ENCODE measurements around the gene DLG5.

DLG5 gene

GRCh38 chr10:77926566-77927401, at the start of gene DLG5:
TSS of gene DLG5 (minus strand) at chr10:77926755. CDS start at chr10:77926520, 235 bp downstream.
- Mint-ChIP-seq H3K27me3 (ENCODE audit: low read depth) (peaks cover 48% of the 10 kb centered on the region), H3K27ac (no peak within 1 kb of the TSS), H3K4me3 (peak within 1 kb of the TSS; percentile 81), H3K36me3 (ENCODE audit: low read depth) (peaks cover 3% of the 10 kb centered on the region), H3K9me3 (no peaks in the 10 kb centered on the region), H3K4me1 (ENCODE audit: low read depth) (peaks cover 13% of the 10 kb centered on the region)

- H3K27ac Mint-ChIP-seq, result no peak overlapping the region
Observed at GRCh38 chr10:77975086-77975666, 48.6 kb upstream of the DLG5 start.

GRCh38 chr10:77974396-77975074, 48.0 kb upstream of the DLG5 start:
- Mint-ChIP-seq H3K4me1 (ENCODE audit: low read depth) (peaks cover 8% of the 10 kb centered on the region), H3K36me3 (ENCODE audit: low read depth) (peaks cover 11% of the 10 kb centered on the region), H3K9me3 (no peaks in the 10 kb centered on the region), H3K27ac (no peak overlapping the region), H3K27me3 (ENCODE audit: low read depth) (no peaks in the 10 kb centered on the region), H3K4me3 (no peak overlapping the region)

More at GRCh38 chr10:77975086-77975666, 48.6 kb upstream of the DLG5 start:
- no peaks in the 10 kb centered on the region for H3K9me3 Mint-ChIP-seq
- peaks cover 8% of the 10 kb centered on the region for H3K4me1 Mint-ChIP-seq (ENCODE audit: low read depth)
- H3K36me3 Mint-ChIP-seq (ENCODE audit: low read depth), result peaks cover 17% of the 10 kb centered on the region
- H3K4me3 Mint-ChIP-seq, result no peak overlapping the region
- H3K27me3 Mint-ChIP-seq (ENCODE audit: low read depth), result no peaks in the 10 kb centered on the region

- Mint-ChIP-seq H3K4me1 (ENCODE audit: low read depth) (peaks cover 8% of the 10 kb centered on the region), H3K9me3 (no peaks in the 10 kb centered on the region), H3K27me3 (ENCODE audit: low read depth) (no peaks in the 10 kb centered on the region), H3K4me3 (no peak overlapping the region), H3K27ac (no peak overlapping the region), H3K36me3 (ENCODE audit: low read depth) (peaks cover 11% of the 10 kb centered on the region)
Observed at GRCh38 chr10:77973276-77973675, 46.7 kb upstream of the DLG5 start.

GRCh38 chr10:77972148-77972547, 45.6 kb upstream of the DLG5 start:
- no peak overlapping the region for H3K27ac Mint-ChIP-seq
- H3K36me3 Mint-ChIP-seq (ENCODE audit: low read depth), result peaks cover 5% of the 10 kb centered on the region
- H3K4me1 Mint-ChIP-seq (ENCODE audit: low read depth), result peaks cover 8% of the 10 kb centered on the region
- H3K9me3 Mint-ChIP-seq, result no peaks in the 10 kb centered on the region
- no peak overlapping the region for H3K4me3 Mint-ChIP-seq
- H3K27me3 Mint-ChIP-seq (ENCODE audit: low read depth), result no peaks in the 10 kb centered on the region

GRCh38 chr10:77971804-77972144, 45.2 kb upstream of the DLG5 start:
- peaks cover 8% of the 10 kb centered on the region for H3K4me1 Mint-ChIP-seq (ENCODE audit: low read depth)

GRCh38 chr10:77970869-77971803, 44.6 kb upstream of the DLG5 start:
- Mint-ChIP-seq H3K27ac (peak overlapping the region; percentile 15), H3K4me3 (no peak overlapping the region), H3K36me3 (ENCODE audit: low read depth) (peaks cover 4% of the 10 kb centered on the region), H3K27me3 (ENCODE audit: low read depth) (no peaks in the 10 kb centered on the region), H3K4me1 (ENCODE audit: low read depth) (peaks cover 8% of the 10 kb centered on the region), H3K9me3 (no peaks in the 10 kb centered on the region)

More at GRCh38 chr10:77971804-77972144, 45.2 kb upstream of the DLG5 start:
- Mint-ChIP-seq H3K4me3 (no peak overlapping the region), H3K36me3 (ENCODE audit: low read depth) (peaks cover 4% of the 10 kb centered on the region), H3K27me3 (ENCODE audit: low read depth) (no peaks in the 10 kb centered on the region), H3K9me3 (no peaks in the 10 kb centered on the region), H3K27ac (no peak overlapping the region)

GRCh38 chr10:77969114-77969513, 42.6 kb upstream of the DLG5 start:
- Mint-ChIP-seq H3K9me3 (peaks cover 5% of the 10 kb centered on the region), H3K4me1 (ENCODE audit: low read depth) (peaks cover 8% of the 10 kb centered on the region), H3K27me3 (ENCODE audit: low read depth) (no peaks in the 10 kb centered on the region), H3K27ac (no peak overlapping the region), H3K36me3 (ENCODE audit: low read depth) (peaks cover 2% of the 10 kb centered on the region), H3K4me3 (no peak overlapping the region)

- Mint-ChIP-seq H3K27me3 (ENCODE audit: low read depth) (no peaks in the 10 kb centered on the region), H3K9me3 (peaks cover 5% of the 10 kb centered on the region)
Observed at GRCh38 chr10:77967611-77968022, 41.1 kb upstream of the DLG5 start.

GRCh38 chr10:77965294-77965693, 38.7 kb upstream of the DLG5 start:
- Mint-ChIP-seq H3K36me3 (ENCODE audit: low read depth) (no peaks in the 10 kb centered on the region), H3K4me1 (ENCODE audit: low read depth) (no peaks in the 10 kb centered on the region), H3K4me3 (no peak overlapping the region), H3K27me3 (ENCODE audit: low read depth) (no peaks in the 10 kb centered on the region), H3K9me3 (peaks cover 5% of the 10 kb centered on the region), H3K27ac (no peak overlapping the region)

More at GRCh38 chr10:77967611-77968022, 41.1 kb upstream of the DLG5 start:
- Mint-ChIP-seq H3K4me3 (no peak overlapping the region), H3K36me3 (ENCODE audit: low read depth) (peaks cover 2% of the 10 kb centered on the region), H3K27ac (no peak overlapping the region), H3K4me1 (ENCODE audit: low read depth) (peaks cover 8% of the 10 kb centered on the region)

GRCh38 chr10:77964811-77965210, 38.3 kb upstream of the DLG5 start:
- H3K4me1 Mint-ChIP-seq (ENCODE audit: low read depth), result no peaks in the 10 kb centered on the region
- no peak overlapping the region for H3K27ac Mint-ChIP-seq
- no peaks in the 10 kb centered on the region for H3K27me3 Mint-ChIP-seq (ENCODE audit: low read depth)
- H3K9me3 Mint-ChIP-seq, result peaks cover 5% of the 10 kb centered on the region
- H3K4me3 Mint-ChIP-seq, result no peak overlapping the region
- no peaks in the 10 kb centered on the region for H3K36me3 Mint-ChIP-seq (ENCODE audit: low read depth)

GRCh38 chr10:77963901-77964300, 37.3 kb upstream of the DLG5 start:
- Mint-ChIP-seq H3K27me3 (ENCODE audit: low read depth) (no peaks in the 10 kb centered on the region), H3K4me3 (no peak overlapping the region), H3K9me3 (peaks cover 5% of the 10 kb centered on the region), H3K4me1 (ENCODE audit: low read depth) (no peaks in the 10 kb centered on the region), H3K36me3 (ENCODE audit: low read depth) (no peaks in the 10 kb centered on the region), H3K27ac (no peak overlapping the region)

- no peaks in the 10 kb centered on the region for H3K4me1 Mint-ChIP-seq (ENCODE audit: low read depth)
- H3K4me3 Mint-ChIP-seq, result no peak overlapping the region
- no peaks in the 10 kb centered on the region for H3K36me3 Mint-ChIP-seq (ENCODE audit: low read depth)
- H3K9me3 Mint-ChIP-seq, result peaks cover 5% of the 10 kb centered on the region
- no peaks in the 10 kb centered on the region for H3K27me3 Mint-ChIP-seq (ENCODE audit: low read depth)
- H3K27ac Mint-ChIP-seq, result no peak overlapping the region
Observed at GRCh38 chr10:77962350-77963146, 36.0 kb upstream of the DLG5 start.
